KBM-7 (cell line): ENCODE results near the gene ADK.
"Not testable (repeated sequence)": the region's sequence is repeated elsewhere in the genome, so short reads cannot be mapped to it uniquely, and the experiment has no call there.

Source experiments
- DNase-seq: peaks from one replicate; pipeline ENCODE4 v3.0.0-alpha.2; 2015
- in situ Hi-C: fragments of 300-500 bp; cut with MboI; formaldehyde crosslinking; loops from 2 replicates; pipeline ENCODE4 v1.14.3; 2020; ENCODE audit warnings: low sequenced_read_pairs, low pct_unique_long_range_greater_than_20kb, mixed read lengths

ADK gene

DNA sequence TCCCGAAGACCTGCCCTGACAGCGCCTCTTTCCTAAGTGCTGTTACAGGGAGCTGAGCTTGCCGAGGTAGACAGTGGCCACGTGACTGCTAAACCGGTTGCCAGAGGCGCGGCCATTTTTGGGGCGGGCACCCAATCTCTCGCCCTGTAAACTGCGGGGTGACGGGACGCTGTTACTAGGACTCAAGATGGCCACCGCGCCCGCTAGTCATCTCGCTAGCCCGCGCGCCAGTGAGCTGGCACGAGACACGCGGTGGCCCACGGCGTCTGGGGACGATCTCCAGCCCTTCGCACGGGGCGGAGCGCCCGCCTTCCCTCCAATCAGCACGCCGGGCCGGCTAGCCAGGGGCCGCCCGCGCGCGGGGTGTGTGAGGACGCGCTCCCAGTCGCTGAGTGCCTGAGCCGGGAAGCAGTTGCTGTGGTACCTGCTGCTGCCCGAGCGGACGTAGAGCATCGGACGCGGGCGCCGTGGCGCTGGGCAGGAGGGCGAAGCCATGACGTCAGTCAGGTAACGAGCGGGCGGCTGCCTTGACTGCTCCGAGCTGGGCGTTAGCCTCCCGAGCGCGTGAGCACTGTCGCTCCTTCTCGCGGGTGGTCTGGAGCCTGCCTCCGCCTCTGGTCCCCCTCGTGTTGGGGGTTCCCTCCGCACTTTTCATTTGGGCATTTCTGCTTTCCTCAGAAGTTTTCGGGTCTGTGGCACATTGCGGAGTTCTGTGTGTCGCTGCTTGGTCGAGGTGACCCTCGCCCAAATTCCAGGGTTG is 25.5 kb downstream of the ADK start:
- in situ Hi-C loops = no loop called here
- peak; percentile 98 for DNase-seq

DNA sequence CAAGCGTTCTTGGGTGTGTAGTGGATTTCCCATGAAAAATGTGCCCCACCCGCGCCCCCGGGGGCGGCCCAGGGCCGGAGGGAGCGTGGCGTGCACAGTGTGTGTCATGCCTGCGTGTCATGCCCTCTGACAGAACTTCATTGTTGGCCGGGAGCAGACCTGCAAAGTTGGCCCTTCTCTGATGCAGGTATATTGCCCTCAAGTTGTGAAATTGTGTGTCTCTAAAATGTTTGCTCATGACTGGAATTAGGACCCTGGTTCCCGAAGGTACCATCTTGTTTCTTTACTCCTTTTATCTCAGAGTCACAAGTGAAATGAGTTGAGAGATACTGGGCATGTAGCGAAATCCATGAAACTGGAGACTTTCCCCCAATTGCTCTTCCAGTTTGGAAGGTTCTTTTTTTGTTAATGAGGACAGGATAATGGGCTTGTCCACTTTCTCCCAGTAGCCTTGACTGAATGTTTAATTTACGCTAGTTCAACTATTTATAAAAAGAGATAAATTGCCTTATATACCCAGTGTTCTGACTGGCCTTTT is 26.2 kb downstream of the ADK start:
- DNase-seq = peak; percentile 55
- in situ Hi-C loops = no loop called here

DNA sequence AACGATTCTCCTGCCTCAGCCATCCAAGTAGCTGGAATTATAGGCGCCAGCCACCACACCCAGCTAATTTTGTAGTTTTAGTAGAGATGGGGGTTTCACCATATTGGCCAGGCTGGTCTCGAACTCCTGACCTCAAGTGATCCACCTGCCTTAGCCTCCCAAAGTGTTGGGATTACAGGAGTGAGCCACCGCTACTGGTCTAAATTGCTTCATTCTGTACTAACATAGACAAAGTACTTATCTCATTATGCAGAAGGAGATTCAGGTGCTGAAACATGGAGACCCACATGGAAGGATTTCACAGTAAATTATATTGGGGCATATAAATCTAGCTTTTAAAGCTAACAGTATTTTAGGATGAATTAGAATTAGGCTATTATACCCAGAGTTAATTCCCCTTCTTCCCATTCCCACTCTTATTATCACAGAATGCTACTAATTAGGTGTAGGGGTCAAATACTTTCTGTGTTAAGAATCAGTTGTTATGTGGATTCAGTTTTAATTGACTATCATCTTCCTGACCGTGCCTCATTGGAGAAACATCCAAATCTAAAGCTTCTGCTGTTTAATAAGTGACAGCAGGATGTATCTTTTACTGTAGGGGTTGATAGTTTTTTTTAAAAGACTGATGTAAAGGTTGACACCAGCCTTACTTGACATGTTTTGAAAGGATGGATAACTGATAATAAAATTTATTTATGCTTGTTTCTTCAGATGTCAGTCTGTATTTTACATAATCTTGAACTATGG is 27.2 kb downstream of the ADK start:
- DNase-seq = no peak
- in situ Hi-C loops = no loop called here

DNA sequence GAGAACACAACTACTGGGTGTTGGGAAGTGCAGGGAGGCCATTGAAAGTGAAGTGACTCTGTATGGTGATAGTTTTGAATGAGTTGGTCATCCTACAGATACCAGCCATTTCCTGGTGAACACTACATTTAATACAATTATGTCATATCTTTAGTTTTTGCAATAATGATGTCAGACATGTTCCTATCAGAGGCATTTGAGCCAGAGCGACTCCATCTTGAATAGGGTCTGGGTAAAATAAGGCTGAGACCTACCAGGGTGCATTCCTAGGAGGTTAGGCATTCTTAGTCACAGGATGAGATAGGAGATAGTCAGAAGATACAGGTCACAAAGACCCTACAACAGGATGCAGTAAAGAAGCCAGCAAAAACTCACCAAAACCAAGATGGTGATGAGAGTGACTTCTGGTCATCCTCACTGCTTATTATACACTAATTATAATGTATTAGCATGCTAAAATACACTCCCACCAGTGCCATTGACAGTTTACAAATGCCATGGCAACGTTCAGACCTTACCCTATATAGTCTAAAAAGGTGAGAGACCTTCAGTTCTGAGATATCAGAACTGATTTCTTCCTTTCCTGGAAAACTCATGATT is 28.2 kb downstream of the ADK start:
- in situ Hi-C loops = no loop called here
- DNase-seq = no peak

DNA sequence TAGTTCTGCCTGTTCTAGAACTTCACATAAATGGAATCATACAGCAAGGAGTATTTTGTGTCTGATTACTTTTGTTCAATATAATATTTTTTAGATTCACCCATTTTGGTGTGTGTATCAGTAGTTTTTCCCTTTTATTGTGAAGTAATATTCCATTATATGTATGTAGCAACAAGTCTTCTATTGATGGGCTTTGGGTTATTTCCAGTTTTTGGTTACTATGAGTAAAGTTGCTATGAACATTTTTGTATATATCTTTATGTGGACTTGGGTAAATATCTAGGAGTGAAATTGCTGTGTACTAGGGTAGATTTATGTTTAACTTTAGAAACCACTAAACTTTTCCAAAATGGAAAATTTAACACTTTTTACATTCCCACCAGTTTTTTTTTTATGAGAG is 35.7 kb downstream of the ADK start:
- in situ Hi-C loops = no loop called here
- DNase-seq = no peak

DNA sequence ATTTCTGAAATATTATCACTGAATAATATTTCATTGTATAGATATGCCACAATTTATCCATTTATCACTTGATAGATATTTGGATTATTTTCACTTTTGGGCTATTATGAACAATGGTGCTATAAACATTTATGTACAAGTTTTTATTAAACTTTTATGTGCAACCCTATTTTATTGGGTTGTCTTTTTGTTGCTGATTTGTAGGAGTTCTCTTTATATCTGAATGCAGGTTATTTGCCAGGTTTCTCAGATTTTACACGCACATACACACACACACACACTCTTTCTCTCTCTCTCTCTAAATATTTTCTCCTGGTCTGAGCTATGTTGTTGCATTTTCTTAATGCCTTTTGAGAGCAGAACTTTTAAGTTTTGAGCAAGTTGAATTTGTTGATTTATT is 36.2 kb downstream of the ADK start:
- in situ Hi-C loops = no loop called here
- no peak for DNase-seq

DNA sequence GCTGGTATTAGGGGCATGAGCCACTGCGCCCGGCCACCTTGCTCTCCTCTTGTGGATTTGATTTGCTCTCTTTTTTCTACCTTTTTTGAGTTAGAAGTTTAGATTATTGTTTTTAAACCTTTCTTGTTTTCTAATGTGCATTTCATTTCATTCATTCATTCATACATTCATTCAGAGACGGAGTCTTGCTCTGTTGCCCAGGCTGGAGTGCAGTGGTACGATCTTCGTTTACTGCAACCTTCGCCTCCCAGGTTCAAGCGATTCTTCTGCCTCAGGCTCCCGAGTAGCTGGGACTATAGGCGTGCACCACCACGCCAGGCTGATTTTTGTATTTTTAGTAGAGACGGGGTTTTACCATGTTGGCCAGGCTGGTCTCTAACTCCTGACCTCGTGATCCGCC is 37.6 kb downstream of the ADK start:
- DNase-seq, in situ Hi-C loops: not testable (repeated sequence)

DNA sequence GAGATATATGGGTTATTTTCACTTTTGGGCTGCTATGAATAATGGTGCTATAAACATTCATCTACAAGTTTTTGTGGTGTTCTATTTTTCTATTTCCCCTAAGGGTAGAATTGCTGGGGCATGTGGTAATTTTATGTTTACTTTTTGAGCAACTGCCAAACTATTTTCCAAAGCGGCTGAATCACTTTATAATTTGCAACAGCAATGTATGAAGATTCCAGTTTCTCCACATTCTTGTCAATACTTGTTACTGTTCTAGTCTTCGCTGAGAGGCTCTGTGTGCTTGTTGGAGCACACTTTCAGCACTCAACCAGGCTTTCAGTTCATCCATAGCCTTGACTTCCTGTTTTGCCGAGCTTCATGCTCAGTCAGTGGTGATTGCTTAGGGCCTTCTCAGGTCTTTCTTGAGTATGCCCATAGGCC is 39.0 kb downstream of the ADK start:
- in situ Hi-C loops = no loop called here
- DNase-seq = peak; percentile 80

DNA sequence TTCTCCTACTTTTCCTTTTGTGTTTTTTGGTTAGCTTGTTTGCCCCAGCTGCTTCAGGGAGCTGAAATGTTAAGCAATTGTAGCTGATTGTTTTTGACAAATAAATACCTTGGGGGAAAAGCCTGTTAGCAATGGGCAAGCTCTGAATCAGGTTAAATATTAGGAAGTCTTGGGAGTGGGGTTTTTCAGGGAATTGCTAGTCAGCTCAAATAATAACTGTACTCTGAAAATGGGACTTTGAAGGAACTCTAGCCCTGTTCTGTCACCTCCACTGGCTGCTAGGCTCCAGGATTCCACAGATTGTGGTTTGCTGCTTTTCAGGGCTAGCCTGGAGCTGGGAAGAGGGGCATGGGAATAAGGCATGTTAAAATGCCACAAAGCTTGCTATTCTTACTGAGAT is 39.5 kb downstream of the ADK start:
- in situ Hi-C loops = no loop called here
- DNase-seq = no peak

DNA sequence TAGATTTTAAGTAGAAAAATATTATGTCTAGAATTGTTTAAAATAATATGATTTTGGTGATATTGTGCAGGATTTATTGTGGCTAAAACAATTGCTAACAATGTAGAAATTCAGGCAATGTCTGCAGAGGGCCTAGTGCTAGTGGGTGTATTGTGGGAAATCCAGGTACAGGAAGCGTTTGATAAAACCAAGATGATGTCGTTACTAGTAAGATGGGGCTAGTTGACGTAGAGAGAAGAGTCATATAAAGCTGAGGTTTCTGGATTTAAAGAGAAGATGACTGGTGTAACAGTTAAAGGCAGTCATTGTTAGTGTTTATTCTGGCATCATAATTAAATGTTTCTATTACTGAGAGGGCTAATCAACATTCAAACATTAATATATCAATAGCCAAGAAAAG is 43.5 kb downstream of the ADK start:
- in situ Hi-C loops = no loop called here
- no peak for DNase-seq

DNA sequence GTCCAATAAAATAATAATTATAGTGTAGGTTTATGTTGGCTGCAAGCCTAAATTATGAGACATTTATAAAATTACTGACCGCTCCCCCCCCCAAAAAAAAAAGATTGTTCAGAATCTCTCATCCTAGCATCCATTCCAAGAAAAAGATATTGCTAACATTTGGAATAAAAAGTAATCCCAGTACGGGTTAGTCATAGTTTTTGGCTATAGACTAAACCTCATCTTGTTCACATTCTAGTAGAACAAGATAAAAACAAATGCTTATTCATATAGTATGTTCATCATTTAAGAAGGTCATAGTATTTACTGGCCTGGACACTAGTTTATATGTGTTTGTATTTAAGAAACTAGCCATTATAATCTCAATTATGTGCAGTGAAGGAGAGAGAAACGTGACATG is 44.0 kb downstream of the ADK start:
- in situ Hi-C loops = no loop called here
- DNase-seq = no peak

DNA sequence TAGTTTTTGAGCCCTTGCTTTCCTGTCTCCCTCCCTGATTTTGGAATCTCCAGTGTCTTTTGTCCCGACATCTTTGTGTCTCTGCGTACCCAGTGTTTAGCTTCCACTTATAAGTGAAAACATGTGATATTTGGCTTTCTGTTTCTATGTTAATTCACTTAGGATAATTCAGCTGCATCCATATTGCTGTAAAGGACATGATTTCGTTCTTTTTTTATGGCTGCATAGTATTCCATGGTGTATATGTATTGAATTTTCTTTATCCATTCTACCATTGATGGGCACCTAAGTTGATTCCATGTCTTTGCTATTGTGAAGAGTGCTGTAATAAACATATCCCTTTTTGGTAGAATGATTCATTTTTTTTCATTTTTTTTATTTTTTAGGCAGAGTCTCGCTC is 48.3 kb downstream of the ADK start:
- in situ Hi-C loops = no loop called here
- DNase-seq = no peak

DNA sequence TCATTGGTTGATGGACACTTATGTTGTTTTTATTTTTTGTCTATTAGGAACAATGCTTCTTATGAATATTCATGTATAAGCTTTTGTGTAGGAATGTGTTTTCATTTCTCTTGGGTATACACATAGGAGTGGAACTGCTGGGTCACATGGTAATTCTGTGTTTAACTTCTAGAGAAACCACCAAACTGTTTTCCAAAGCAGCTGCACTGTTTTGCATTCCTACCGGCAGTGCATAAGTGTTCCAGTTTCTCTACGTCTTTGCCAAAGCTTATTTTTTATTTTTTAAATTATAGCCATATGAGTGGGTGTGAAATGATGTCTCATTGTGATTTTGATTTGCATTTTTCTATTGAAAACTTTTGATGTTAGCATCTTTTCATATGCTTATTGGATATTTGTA is 51.3 kb downstream of the ADK start:
- in situ Hi-C loops = no loop called here
- no peak for DNase-seq

DNA sequence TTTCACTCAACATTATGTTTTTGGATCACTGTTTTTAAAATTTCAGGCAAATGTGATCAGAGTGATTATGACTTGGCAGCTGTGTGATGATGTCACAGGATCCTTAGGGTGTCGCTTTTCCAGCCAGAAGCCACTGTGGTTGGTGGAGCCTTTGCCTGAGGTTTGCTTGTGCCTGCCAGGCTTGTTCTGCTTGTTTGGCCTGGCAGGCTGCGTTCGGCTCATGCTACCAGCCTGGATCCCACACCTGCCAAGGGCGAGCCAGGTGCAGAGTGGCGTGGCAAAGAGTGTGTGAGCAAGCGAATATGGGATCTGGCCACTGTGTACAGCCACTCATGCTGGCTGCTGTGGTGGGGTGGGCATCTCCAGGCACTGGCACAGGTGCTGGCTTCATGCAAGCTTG is 55.7 kb downstream of the ADK start:
- no peak for DNase-seq
- in situ Hi-C loops = no loop called here

DNA sequence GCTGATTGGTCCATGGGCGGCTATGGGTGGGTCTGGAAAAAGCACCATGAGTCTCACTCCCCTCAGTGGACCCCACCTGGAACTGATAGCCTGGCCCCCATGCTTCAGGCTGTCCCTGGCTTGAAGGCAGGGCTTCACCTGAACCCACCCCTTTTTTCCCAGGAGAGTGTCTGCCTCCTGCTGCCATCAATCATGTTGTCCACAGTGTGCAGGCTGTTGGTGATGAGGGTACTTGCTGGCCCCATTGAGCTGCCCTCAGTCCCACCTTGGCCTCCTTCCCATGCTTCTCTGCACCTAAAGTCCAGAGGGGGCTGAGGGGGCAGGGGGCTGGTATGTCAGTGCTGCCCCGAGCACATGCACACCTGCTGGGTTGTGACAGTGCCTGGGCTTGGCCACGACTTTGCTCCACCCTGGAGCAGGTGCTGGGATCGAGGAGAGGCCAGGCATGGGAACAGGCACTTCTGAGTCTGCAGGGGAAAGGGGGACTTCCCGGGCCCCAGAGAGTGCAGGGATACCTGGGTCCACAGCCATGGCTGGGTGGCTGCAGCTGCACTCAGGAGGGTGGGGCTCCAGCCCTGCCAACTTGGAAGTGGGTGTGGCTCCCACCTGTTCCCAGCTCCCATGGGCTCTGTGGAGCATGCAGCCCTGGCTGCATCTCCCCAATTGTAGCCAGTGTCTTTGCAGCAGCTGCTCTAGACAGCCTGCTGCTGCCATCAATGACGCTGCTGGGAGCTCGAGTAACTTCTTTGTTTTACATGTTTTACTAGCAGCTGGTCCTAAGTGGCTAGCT is 56.9 kb downstream of the ADK start:
- in situ Hi-C loops = no loop called here
- DNase-seq = no peak

DNA sequence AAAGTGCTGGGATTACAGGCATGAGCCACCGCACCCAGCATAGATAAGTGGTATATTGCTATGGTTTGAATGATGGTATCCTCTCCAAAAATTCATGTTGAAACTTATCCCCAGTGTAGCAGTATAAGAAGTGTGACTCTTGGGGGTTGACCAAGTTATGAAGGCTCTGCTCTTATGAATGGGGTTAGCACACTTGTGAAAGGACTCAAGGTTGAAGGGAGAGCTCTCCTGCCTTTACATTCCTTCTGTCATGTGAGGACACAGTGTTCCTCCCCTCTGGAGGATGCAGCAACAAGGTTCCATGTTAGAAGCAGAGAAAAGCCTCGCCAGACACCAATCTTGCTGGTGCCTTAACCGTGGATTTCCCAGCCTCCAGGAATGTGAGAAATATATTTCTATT is 58.0 kb downstream of the ADK start:
- in situ Hi-C loops = no loop called here
- DNase-seq = no peak

DNA sequence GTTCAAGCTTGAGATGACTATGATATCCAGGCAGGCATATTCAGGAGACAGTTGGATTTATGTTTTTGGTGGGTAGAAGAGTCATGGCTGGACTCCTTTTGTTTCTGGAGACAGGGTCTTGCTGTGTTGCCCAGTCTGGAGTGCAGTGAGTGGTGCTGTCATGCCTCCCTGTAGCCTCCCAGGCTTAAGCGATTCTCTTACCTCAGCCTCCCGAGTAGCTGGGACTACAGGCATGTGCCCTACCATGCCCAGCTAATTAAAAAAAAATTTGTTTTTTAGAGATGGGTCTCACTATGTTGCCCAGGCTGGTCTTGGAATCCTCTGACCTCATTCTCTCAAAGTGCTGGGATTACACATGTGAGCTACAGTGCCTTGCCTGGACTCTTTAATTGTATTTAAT is 62.0 kb downstream of the ADK start:
- no peak for DNase-seq
- in situ Hi-C loops = no loop called here

DNA sequence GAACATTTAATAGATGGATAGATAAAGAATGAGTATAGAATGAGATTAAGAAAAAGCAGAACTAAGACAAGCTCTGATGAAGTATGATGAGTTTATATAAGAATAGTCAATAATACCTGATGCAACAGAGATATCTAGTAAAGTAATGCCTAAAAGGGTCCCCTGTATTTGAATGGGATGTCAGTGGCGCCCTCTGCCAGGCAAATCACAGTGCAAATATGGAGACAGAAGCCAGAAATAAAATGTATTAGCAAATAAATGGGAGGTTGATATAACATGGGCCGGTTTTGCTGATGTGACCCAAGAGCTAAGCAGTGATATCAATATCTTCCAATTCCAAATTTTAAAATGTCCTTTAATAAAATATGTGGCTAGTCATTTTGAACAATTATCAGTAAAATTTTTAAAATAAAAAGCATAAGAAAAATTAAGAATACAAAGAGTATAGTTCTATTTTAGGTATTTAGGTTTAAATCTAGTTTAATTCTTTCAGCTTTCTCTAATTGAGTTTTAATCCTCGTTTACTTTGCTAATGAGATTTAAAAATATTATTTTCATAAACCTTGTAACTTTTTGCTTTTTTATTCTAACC is 62.6 kb downstream of the ADK start:
- DNase-seq = peak; percentile 51
- in situ Hi-C loops = no loop called here

DNA sequence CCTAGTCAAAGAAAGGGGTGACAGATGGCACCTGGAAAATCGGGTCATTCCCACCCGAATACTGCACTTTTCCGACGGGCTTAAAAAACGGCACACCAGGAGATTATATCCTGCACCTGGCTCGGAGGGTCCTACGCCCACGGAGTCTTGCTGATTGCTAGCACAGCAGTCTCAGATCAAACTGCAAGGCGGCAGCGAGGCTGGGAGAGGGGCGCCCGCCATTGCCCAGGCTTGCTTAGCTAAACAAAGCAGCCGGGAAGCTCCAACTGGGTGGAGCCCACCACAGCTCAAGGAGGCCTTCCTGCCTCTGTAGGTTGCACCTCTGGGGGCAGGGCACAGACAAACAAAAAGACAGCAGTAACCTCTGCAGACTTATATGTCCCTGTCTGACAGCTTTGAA is 66.1 kb downstream of the ADK start:
- DNase-seq, in situ Hi-C loops: not testable (repeated sequence)
